GM12878 (cell line): ENCODE results near the gene SPPL3. TPM values are rescaled to one million over a fixed set of nuclear protein-coding genes. Genes with fewer than 3 reads are reported as not detected.

ENCODE experiments used
- ATAC-seq: fragments of 200-7000 bp; cut with Tn5 transposase; 3 replicates; pipeline ENCODE4 v1.9.1; 2020; ENCODE audit warnings: mild to moderate bottlenecking, moderate library complexity
- BruUV-seq: library from RNA; stranded (reverse); fragments of 400-500 nt; replicated peaks from 2 replicates; lab custom pipeline; 2021; lab: Mats Ljungman, UMichigan
- CTCF ChIA-PET: fragments of 300-600 bp; sonication (Branson Sonifier 250); formaldehyde crosslinking; extraction: SDS; loops from one replicate; lab custom pipeline; 2021; ENCODE audit warnings: inconsistent platforms; lab: Yijun Ruan, JAX
- POLR2A ChIA-PET: fragments of 350-600 bp; formaldehyde crosslinking; extraction: SDS; loops from one replicate; lab custom pipeline; 2021; ENCODE audit warnings: inconsistent platforms; lab: Charles Lee
- RAD21 ChIA-PET: fragments of 300-600 bp; sonication (Branson Sonifier 250); formaldehyde crosslinking; loops from one replicate; lab custom pipeline; 2023; ENCODE audit warnings: antibody characterized with exemption; ENCODE audit not compliant: unreplicated experiment; lab: Charles Lee
- SMC1A ChIA-PET: fragments of 300-600 bp; sonication (Branson Sonifier 250); formaldehyde crosslinking; loops from one replicate; lab custom pipeline; 2023; ENCODE audit not compliant: unreplicated experiment, uncharacterized antibody; lab: Charles Lee
- DNase-seq: peaks from one replicate; pipeline ENCODE4 v3.0.0-alpha.2; 2011; ENCODE audit warnings: low read depth, low spot score
- FAIRE-seq: peaks from 3 replicates; lab custom pipeline; 2011; peaks lifted over from hg19 to GRCh38; lab: Jason Lieb, UNC
- H2AFZ ChIP-seq: 2 replicates; pipeline ENCODE4 v1.6.0; 2011; ENCODE audit warnings: low read depth, low read length, control low read depth; ENCODE audit not compliant: control insufficient read depth
- H3K27ac ChIP-seq: 2 replicates; pipeline ENCODE4 v1.5.1; 2011; ENCODE audit warnings: control low read depth; ENCODE audit not compliant: control insufficient read depth, insufficient read depth
- H3K27me3 ChIP-seq, 2 experiments: replicated peaks in 1 of 2; 2 replicates each; pipeline versions ENCODE4 v1.6.0 to v1.6.1; 2011; ENCODE audit warnings: low read length in 1 of 2; ENCODE audit not compliant: control insufficient read depth in 2 of 2, insufficient read depth in 2 of 2
- H3K36me3 ChIP-seq, 2 experiments: 2 replicates each; pipeline ENCODE4 v1.5.1; 2011; ENCODE audit warnings: low read length in 1 of 2; ENCODE audit not compliant: control insufficient read depth in 2 of 2, insufficient read depth in 2 of 2
- H3K4me1 ChIP-seq: 2 replicates; pipeline ENCODE4 v1.6.1; 2011; ENCODE audit warnings: mild to moderate bottlenecking, low read length, moderate library complexity, mixed read lengths; ENCODE audit not compliant: control insufficient read depth, insufficient read depth
- H3K4me2 ChIP-seq: 2 replicates; pipeline ENCODE4 v1.6.0; 2011; ENCODE audit warnings: control low read depth; ENCODE audit not compliant: control insufficient read depth, insufficient read depth
- H3K4me3 ChIP-seq: fragments of 200-600 bp; sonication (generic); 2 replicates; pipeline ENCODE4 v1.5.1; 2016
- H3K79me2 ChIP-seq: 2 replicates; pipeline ENCODE4 v1.6.0; 2011; ENCODE audit warnings: low read length; ENCODE audit not compliant: control insufficient read depth, insufficient read depth
- H3K9ac ChIP-seq: 2 replicates; pipeline ENCODE4 v1.8.0; 2011; ENCODE audit warnings: low read length, control low read depth, mixed read lengths; ENCODE audit not compliant: control insufficient read depth, insufficient read depth
- H3K9me3 ChIP-seq: replicated peaks from 3 replicates; pipeline ENCODE4 v1.5.1; 2011; ENCODE audit warnings: mild to moderate bottlenecking, low read length; ENCODE audit not compliant: control insufficient read depth, insufficient read depth
- H4K20me1 ChIP-seq: 2 replicates; pipeline ENCODE4 v1.6.0; 2011; ENCODE audit not compliant: control insufficient read depth, insufficient read depth
- ASH2L ChIP-seq: fragments of 300-600, 200-600 bp; sonication (generic); IDR thresholded peaks from 2 replicates; pipeline ENCODE4 v1.6.1; 2017; ENCODE audit warnings: low read depth, mild to moderate bottlenecking, borderline replicate concordance
- CBX3 ChIP-seq: fragments of 200-600 bp; sonication (generic); IDR thresholded peaks from 2 replicates; pipeline ENCODE4 v1.6.1; 2016; ENCODE audit warnings: low read depth, borderline replicate concordance
- CEBPB ChIP-seq, 2 experiments: fragments of 150-350 bp in 1 of 2; IDR thresholded peaks; 2 replicates each; pipeline ENCODE4 v1.6.1; 2012 to 2014; ENCODE audit warnings: low read depth in 2 of 2, low read length in 2 of 2, borderline replicate concordance in 1 of 2, inconsistent platforms in 1 of 2
- CUX1 ChIP-seq: IDR thresholded peaks from 2 replicates; pipeline ENCODE4 v1.6.1; 2012; ENCODE audit warnings: improper control_type of control experiment, low read depth, low read length; ENCODE audit not compliant: insufficient replicate concordance
- DPF2 ChIP-seq: fragments of 450-650 bp; IDR thresholded peaks from 2 replicates; pipeline ENCODE4 v1.6.1; 2017; ENCODE audit warnings: mild to moderate bottlenecking
- GATAD2B ChIP-seq: fragments of 450-650 bp; conservative IDR thresholded peaks from 2 replicates; pipeline ENCODE4 v1.6.1; 2017; ENCODE audit warnings: low read depth, mild to moderate bottlenecking, moderate library complexity
- IKZF2 ChIP-seq, 2 experiments: fragments of 450-650 bp; IDR thresholded peaks; 2 replicates each; pipeline ENCODE4 v1.6.1; 2017; ENCODE audit warnings: mild to moderate bottlenecking in 2 of 2, moderate library complexity in 2 of 2
- JUNB ChIP-seq: IDR thresholded peaks from 2 replicates; pipeline ENCODE4 v1.6.1; 2016; ENCODE audit warnings: antibody characterized with exemption, mild to moderate bottlenecking
- KAT2A ChIP-seq: conservative IDR thresholded peaks from 2 replicates; pipeline ENCODE4 v1.6.1; 2011; ENCODE audit warnings: low read depth, low read length; ENCODE audit not compliant: control insufficient read depth
- MAX ChIP-seq: IDR thresholded peaks from 2 replicates; pipeline ENCODE4 v1.6.1; 2012; ENCODE audit warnings: low read depth, low read length, improper control_type of control experiment
- MEF2B ChIP-seq: fragments of 450-650 bp; IDR thresholded peaks from 2 replicates; pipeline ENCODE4 v1.6.1; 2018; ENCODE audit warnings: mild to moderate bottlenecking, moderate library complexity; ENCODE audit not compliant: partially characterized antibody, poor library complexity, severe bottlenecking
- MYB ChIP-seq: fragments of 150-350 bp; IDR thresholded peaks from 2 replicates; pipeline ENCODE4 v1.6.1; 2014; ENCODE audit warnings: mild to moderate bottlenecking, low read depth, low read length, borderline replicate concordance
- RAD51 ChIP-seq: fragments of 450-650 bp; IDR thresholded peaks from 2 replicates; pipeline ENCODE4 v1.6.1; 2016; ENCODE audit warnings: moderate library complexity, mild to moderate bottlenecking, inconsistent platforms
- RUNX3 ChIP-seq: IDR thresholded peaks from 2 replicates; pipeline ENCODE4 v1.6.1; 2012; ENCODE audit warnings: low read length, inconsistent platforms
- TBL1XR1 ChIP-seq: IDR thresholded peaks from 2 replicates; pipeline ENCODE4 v1.6.1; 2012; ENCODE audit warnings: low read depth, low read length, improper control_type of control experiment
- TCF12 ChIP-seq: IDR thresholded peaks from 2 replicates; pipeline ENCODE4 v1.6.1; 2011; ENCODE audit warnings: low read depth, mild to moderate bottlenecking, low read length
- WRNIP1 ChIP-seq: IDR thresholded peaks from 2 replicates; pipeline ENCODE4 v1.6.1; 2011; ENCODE audit warnings: low read depth, low read length, improper control_type of control experiment, borderline replicate concordance
- ZNF384 ChIP-seq: IDR thresholded peaks from 2 replicates; pipeline ENCODE4 v1.6.1; 2012; ENCODE audit warnings: low read depth, mild to moderate bottlenecking, low read length, improper control_type of control experiment, borderline replicate concordance
- in situ Hi-C: fragments of 300-500 bp; cut with MboI; formaldehyde crosslinking; loops from 9 replicates; pipeline ENCODE4 v1.14.3; 2018; ENCODE audit warnings: mixed read lengths
- intact Hi-C: fragments of 100-400 bp; cut with micrococcal nuclease; formaldehyde crosslinking; loops from one replicate; pipeline ENCODE4 v1.14.2; 2022; ENCODE audit not compliant: unreplicated experiment
- polyA plus RNA-seq, 11 experiments: library from polyadenylated mRNA; depleted of rRNA in 4 of 11; unstranded in 6 of 11; stranded (reverse) in 5 of 11; fragments of >200 nt; fragmentation: Nextera tagmentation in 4 of 11; fragmentation: Illumina TruSeq in 1 of 11; extraction: Ambion mirVana in 4 of 11; extraction: Trizol in 1 of 11; gene quantifications; 1 replicate in 1 of 11; 2 replicates in 10 of 11; pipeline versions ENCODE4 v1.2.1 to v1.2.3, GENCODE V29; 2011 to 2016; ENCODE audit warnings: inconsistent platforms in 2 of 11, missing spikeins in 2 of 11, low read depth in 1 of 11
- total RNA-seq, 4 experiments: library from RNA; depleted of rRNA in 3 of 4; stranded (reverse); fragments of >200 nt in 3 of 4; fragmentation: Illumina TruSeq in 1 of 4; extraction: Trizol in 1 of 4; gene quantifications; 2 replicates each; pipeline versions ENCODE4 v1.2.1 to v1.2.3, GENCODE V29; 2013 to 2021

The SPPL3 gene
- total and polyA plus RNA-seq, 10 of the 15 experiments (the other 5 are each of a cell fraction or from before 2014, with no cell fraction given) = 4.3 to 45.5 (median 11.7) TPM

- TF ChIP-seq KAT2A = no peak
- TF ChIP-seq IKZF2 (IDR thresholded peaks at IDR 0.05) = 0 out of 4 replicates have a peak, but pooled peaks of 1 of the 2 experiments have one; percentile 1
- no peak for TF ChIP-seq CEBPB (IDR thresholded peaks at IDR 0.05; ENCODE audit: borderline replicate concordance in 1 of 2, low read depth in 2 of 2, low read length in 2 of 2)
- TF ChIP-seq ASH2L = no peak
- no peak for TF ChIP-seq TCF12
- TF ChIP-seq ZNF384 = no peak
- no peak for TF ChIP-seq WRNIP1
- no peak for TF ChIP-seq DPF2
- TF ChIP-seq GATAD2B = no peak
- TF ChIP-seq MAX = no peak
These were observed 56.8 kb downstream of the SPPL3 start (continued) for GRCh38 chr12:120847392-120847791.

GRCh38 chr12:120846721-120847120 is 57.4 kb downstream of the SPPL3 start:
- intact Hi-C loops (loop anchor here (5.0 kb wide), 1 partner anchor 49 kb away; no protein-coding TSS in a partner anchor), in situ Hi-C loops (no loop called here)
- Histone ChIP-seq H3K27ac (no peak overlapping the region), H3K79me2 (peaks cover 63% of the 10 kb centered on the region), H3K27me3 (no peaks in the 10 kb centered on the region), H3K4me3 (no peak overlapping the region), H3K9ac (no peak overlapping the region), H4K20me1 (no peaks in the 10 kb centered on the region), H3K4me1 (peaks cover 64% of the 10 kb centered on the region), H3K4me2 (no peak overlapping the region), H3K9me3 (no peaks in the 10 kb centered on the region; the same call in 2 of the 3 replicates), H2AFZ (no peak overlapping the region), H3K36me3 (peaks cover 0 to 4% of the 10 kb centered on the region in 2 experiments; a peak in 1 of 4 replicates)
- BruUV-seq = no TSS peak
- FAIRE-seq (no peak), ATAC-seq (no peak), DNase-seq (no peak)
- ChIA-PET SMC1A (interaction anchor here (0.7 to 10.4 kb wide), 14 partner anchors 9 to 200 kb away, joined by 3 to 131 read pairs (median 3); partner anchors contain the start of gene C12orf43), POLR2A (interaction anchor here (1.1 to 7.0 kb wide), 3 partner anchors 11 to 49 kb away, joined by 3 to 71 read pairs (median 4); no protein-coding TSS in a partner anchor), CTCF (interaction anchor here (1.0 to 4.6 kb wide), 12 partner anchors 9 to 213 kb away, joined by 3 to 26 read pairs (median 6); no protein-coding TSS in a partner anchor), RAD21 (interaction anchor here (0.6 to 8.4 kb wide), 8 partner anchors 10 to 126 kb away, joined by 3 to 81 read pairs (median 8); partner anchors contain the start of gene SPPL3)
- TF ChIP-seq CBX3 (no peak), JUNB (no peak), TBL1XR1 (no peak), RAD51 (no peak), RUNX3 (no peak), CUX1 (no peak), MYB (no peak), MEF2B (no peak)
